H54 (cell line): ENCODE results near the gene RIPOR2.
"Not testable (repeated sequence)": the region's sequence is repeated elsewhere in the genome, so short reads cannot be mapped to it uniquely, and the experiment has no call there.

ENCODE experiments used
- DNase-seq: peaks from one replicate; pipeline ENCODE4 v3.0.0; 2011; ENCODE audit warnings: low spot score, mixed read lengths; ENCODE audit not compliant: insufficient read length
- FAIRE-seq: peaks from 3 replicates; lab custom pipeline; 2011; peaks lifted over from hg19 to GRCh38; lab: Jason Lieb, UNC
- POLR2A ChIP-seq: IDR thresholded peaks from 2 replicates; pipeline ENCODE4 v1.6.1; 2011; ENCODE audit warnings: low read depth, mild to moderate bottlenecking, low read length

The RIPOR2 gene

DNA sequence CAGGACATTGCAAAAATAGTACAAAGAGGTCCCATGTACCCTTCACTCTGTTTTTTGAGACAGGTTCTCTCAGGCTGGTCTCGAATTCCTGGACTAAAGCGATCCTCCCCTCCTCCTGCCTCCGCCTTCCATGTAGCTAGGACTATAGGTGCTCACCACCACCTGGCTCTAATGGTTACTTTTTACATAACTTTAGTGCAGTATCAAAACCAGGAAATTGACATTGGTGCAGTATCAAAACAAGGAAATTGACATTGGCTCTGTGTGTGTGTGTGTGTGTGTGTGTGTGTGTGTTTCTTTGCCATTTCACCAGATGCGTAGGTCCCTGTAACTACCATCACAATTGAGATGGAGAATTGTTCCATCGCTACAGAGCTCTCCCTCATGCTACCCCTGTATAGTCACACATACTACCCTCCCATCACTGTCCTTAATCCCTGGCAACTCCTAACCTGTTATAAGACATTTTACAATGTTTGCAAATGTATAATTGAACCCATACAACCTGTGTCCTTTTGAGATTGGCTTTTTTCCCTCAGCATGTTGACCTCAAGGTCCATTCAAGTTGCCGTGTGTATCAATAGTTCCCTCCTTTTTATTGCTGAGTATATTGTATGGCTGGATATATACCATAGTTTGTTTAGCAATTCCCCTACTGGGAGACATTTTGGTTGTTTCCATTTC lies 28.3 kb upstream of the RIPOR2 start:
- FAIRE-seq, result no peak
- TF ChIP-seq POLR2A, result no peak
- DNase-seq, result no peak

DNA sequence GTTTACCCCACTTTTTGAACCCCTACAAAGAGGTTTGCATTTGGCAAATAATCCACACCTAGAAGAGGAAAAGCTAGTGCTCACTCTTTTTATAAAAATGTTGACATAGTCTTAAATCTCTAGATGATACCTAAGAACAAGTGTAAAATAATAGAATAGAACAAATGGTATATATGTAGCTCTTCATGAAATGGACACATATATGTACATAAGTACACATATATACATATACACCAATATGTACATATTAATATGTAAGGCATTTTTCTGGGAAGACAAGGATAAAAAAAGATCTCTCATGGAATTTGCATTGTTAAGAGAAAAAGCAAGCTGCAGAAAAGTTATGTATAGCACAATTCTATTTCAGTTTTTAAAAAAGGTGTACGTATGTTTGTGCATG lies 27.6 kb upstream of the RIPOR2 start:
- no peak for TF ChIP-seq POLR2A
- FAIRE-seq (no peak), DNase-seq (no peak)

DNA sequence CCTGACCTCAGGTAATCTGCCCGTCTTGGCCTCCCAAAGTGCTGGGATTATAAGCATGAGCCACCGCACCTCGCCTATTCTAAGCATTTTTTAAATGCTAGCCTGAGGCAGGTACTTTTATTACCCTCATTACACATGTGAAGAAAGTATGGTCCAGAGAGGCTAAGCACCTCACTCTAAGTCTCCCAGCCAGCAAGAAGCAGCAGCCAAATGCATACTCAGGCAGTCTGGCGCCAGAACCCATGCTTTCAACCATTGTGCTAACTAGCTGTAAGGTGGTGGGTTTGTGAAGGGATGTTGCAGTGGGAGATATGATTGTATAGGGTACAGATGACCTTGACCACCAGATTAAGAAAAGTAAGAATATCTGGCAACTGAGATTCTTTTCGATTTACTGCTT lies 26.1 kb upstream of the RIPOR2 start:
- FAIRE-seq (no peak), DNase-seq (no peak)
- TF ChIP-seq POLR2A, result no peak

DNA sequence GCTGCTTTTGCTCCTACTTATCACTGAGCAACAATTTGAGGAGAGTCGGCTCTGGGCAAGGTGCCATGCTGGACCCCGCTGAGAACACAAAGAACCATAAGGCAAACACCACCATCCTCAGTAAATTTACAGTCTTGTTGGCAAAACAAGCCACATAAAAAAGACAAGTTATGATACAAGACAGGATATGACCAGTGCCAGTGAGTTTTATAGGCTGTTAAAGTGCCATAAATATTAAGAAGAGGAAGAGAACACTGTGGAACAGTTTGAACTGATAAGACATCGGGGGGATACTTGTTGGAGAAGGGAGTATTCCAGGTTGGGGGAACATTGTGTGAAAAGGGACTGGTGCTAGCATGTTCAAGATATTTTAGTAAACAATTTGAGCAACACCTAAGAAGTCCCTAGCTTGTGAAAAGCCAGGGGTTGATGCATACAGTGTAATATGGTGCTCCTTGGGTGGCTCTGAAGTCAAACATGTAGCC lies 25.3 kb upstream of the RIPOR2 start:
- no peak for TF ChIP-seq POLR2A
- DNase-seq, result no peak
- no peak for FAIRE-seq

DNA sequence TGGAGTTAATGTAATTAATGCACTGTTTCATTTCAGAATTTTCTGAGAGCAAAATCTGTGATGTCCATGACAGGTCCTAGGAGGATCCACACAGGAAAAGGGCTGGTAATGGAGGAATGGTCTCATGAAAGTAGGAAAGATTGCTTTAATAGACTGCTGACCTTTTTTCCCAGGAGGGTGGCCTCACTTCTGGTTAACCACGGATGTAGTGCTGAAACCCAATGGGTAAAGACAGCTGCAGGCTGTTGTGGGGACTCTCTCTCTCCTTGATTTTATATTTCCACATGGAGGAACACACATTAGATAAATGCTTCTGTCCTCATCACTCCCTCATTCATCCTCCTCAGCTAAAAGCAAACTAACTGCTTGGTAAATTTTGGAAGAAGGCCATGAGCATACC lies 23.6 kb upstream of the RIPOR2 start:
- no peak for TF ChIP-seq POLR2A
- no peak for DNase-seq

DNA sequence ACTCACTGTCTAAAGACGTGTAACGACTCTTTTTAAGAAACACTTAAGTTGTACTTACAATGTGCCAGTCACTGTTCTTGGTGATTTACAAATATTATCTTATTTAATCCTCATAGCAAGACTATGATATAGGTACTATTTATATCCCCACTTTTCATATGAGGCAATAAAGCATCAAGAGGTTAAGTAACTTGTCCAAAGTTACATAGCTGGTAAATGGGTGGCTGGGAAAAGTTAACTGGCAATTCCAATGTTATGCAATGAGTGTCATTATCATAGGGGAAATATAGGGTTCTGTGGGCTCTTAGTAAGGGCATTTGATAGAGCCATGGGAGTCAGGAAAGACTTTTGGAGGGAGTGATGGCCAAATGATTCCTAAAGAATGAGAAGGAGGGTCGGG lies 21.4 kb upstream of the RIPOR2 start:
- no peak for TF ChIP-seq POLR2A
- no peak for FAIRE-seq
- DNase-seq, result no peak

More for the DNA sequence above, 23.6 kb upstream of the RIPOR2 start:
- no peak for FAIRE-seq

DNA sequence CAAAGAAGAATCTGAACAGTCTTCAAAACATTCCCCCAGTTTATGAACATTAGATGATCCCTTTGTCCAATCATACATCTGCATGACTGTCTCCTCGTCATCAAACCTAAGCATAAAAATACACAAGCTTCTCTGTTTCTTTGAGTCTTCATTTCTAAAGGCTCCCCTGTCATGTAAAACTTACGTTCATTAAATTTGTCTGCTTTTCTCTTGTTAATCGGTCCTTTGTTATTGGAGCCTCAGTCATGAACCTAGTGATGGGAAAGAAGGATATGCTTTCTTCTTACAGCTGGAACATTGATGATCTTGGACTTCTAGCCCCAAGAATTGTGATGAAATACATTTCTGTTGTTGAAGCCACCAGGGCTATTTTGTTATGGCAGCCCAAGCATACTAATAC lies 18.0 kb upstream of the RIPOR2 start:
- FAIRE-seq (no peak), DNase-seq (no peak)
- TF ChIP-seq POLR2A, result no peak

DNA sequence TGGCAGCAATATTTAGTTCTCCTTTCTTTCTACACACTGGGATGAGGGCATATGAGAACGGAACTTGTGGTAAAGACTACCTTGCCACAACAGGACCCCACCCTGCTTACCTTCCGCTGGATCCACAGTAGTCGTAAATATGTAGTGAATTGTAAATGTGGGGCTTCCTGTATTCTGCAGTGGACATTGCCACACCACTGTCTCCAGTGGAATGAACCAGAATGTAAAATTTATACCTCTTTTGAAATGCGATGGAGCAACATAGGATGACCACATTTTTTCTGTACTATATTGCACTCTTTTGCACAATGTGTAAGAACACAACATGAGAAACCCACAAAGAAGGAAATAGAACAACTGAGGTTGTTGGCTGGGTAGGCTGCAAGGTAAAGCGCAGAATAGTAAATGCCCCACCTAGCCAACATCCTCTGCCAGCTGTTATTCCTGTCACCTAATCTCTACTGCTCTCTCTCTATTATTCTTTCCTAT lies 16.1 kb upstream of the RIPOR2 start:
- FAIRE-seq, result no peak
- TF ChIP-seq POLR2A, result no peak

DNA sequence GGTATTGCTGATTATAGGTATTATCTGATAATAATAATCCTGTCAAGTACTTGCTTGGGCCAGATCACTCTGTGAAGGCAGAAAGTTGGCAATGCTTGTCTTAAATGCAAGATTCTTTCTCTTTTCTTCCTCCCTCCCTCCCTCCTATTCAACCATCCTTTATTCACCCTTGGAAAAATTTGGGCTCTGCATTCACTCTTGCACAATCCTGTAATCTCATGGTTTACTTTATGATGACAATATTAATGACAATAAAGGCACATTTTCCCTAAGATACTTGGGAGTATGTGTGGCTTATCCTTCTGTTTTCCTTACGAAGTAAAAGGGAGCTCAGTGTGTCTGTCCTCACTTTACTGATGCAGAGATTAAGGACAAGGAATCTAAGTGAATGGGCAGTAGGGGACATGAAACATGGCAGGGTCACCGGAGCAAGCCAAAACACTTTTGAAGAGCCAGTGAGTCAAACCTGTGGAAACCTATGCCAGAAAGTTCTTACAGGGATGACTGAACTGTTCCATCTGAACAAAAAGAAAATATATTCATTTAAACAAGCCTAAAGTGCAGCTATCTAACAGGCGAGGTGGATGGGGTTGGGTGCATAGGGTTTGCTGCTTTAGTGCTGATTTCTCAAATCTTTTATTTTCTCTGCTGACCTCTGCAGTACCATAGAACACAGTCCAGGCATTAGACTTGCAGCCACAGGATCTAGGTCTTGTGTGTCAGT lies 14.6 kb upstream of the RIPOR2 start:
- no peak for TF ChIP-seq POLR2A
- FAIRE-seq (no peak), DNase-seq (no peak)

More for the DNA sequence above, 16.1 kb upstream of the RIPOR2 start:
- no peak for DNase-seq

DNA sequence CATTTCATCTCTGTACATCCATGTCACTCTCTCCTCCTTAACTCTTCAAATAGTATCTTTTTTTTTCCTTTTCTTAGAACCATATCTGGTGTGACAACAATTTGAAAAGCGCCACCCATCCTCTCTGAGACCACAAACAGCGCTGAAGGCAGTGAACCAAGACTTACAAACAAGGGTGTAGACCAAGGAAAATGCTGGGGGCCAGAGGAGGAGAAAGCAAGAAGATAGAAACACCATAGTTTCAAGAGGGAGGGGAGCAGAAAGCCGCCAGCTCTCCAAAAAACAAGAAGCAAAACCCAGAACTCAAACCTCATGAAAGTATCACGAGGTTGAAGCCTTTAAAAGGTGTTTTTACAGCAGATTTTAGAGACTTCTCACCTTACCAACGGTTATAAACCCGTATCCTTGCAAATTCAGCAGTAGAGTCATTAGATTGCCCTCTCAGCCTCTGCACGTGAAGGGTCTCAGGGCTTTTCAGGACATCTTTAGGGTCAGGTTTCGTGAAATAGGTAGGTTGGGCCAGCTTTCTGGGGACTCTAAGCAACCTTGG lies 13.3 kb upstream of the RIPOR2 start:
- TF ChIP-seq POLR2A, result no peak
- DNase-seq (no peak), FAIRE-seq (no peak)

DNA sequence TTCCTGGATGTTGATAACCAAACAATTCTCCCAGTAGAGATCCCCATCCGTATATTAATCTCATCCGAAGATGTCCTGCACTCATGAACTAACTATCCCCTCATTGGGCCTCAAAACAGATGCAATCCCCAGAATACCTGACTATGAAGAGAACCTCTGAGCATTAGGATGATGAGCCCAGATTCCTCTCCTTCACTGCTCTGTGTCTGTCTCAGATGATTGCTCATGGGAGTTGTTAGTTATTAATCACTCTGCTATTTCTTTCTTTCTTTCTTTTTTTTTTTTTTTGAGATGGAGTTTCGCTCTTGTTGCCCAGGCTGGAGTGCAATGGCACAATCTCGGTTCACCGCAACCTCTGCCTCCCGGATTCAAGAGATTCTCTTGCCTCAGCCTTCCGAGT lies 12.5 kb upstream of the RIPOR2 start:
- FAIRE-seq, DNase-seq: not testable (repeated sequence)

DNA sequence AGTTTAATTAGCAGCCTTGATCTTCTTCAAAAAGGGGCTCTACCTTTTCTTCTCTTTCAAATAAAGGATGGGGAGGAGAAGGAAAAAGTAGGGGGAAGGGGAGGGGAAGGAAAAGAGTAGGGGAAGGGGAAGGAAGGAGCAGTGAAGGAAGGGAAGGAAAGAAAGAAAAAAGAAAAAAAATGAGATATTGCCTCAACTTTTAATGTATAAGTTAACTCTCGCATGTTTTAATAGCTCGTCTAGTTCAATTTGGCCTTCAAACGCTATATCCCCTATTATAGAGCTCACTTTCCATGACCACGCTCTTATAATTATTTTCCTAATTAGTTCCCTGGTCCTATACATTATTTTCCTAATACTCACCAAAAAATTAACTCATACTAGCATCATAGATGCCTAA lies 11.9 kb upstream of the RIPOR2 start:
- DNase-seq, result no peak
- no peak for FAIRE-seq
- no peak for TF ChIP-seq POLR2A

DNA sequence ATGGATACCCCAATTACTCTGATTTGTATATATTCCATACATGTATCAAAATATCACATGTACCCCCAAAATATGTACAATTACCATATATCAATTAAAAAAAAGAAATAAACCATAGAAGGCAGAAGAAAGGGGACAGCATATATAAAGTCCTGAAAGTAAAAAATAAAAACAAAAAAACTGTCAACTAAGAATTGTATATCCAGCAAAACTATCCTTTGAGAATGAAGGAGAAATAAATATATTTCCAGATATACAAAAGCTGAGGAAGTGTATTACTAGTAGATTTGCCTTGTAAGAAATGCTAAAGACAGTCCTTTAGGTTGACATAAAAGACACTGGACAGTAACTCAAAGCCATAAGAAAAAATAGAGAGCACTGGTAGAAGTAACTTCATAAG lies 9.3 kb upstream of the RIPOR2 start:
- DNase-seq, result no peak
- FAIRE-seq, result no peak
- no peak for TF ChIP-seq POLR2A

DNA sequence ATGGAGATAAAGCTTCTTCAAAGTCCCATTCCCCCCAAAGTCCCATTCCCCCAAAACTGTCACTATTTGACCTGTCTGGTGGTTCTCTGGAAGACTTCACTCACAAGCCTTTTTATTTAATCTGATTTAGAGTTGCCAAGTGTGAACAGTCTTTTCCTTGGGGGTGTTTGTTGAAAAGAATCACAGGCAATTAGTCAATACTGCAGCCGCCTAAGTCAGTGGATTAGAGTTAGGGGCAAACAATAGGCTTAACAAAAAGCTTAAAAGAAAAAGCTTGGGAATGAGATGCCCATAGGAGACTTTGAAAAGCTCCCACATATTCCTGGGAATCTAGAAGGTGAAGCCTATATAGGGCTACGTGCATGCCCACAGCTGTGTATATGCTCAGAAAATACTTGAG lies 8.0 kb upstream of the RIPOR2 start:
- no peak for TF ChIP-seq POLR2A
- FAIRE-seq (no peak), DNase-seq (no peak)
